ENCODE measurements around the gene IPCEF1. TPM values are rescaled to one million over a fixed set of nuclear protein-coding genes. Genes with fewer than 3 reads are reported as not detected.

The IPCEF1 gene
- total RNA-seq, 1 experiment from 2014 or later, result 0.48 TPM

- H4K5ac ChIP-seq (ENCODE audit: insufficient read length, low read depth, low read length), result no peak overlapping the region
- H3K27ac ChIP-seq (ENCODE audit: insufficient read length, low read depth, low read length), result no peak overlapping the region
- H2BK12ac ChIP-seq (ENCODE audit: insufficient read length, low read depth, low read length), result no peak overlapping the region
- DNase-seq, result no peak
- H3K27ac Mint-ChIP-seq, result no peak overlapping the region
- no peak overlapping the region for H3K56ac ChIP-seq (ENCODE audit: insufficient read length, low read depth, low read length)
- no peak overlapping the region for H2BK120ac ChIP-seq (ENCODE audit: low read depth, low read length, poor library complexity, severe bottlenecking)
- H2BK15ac ChIP-seq (ENCODE audit: low read depth, low read length), result no peak overlapping the region
- peaks cover 14 to 18% of the 10 kb centered on the region in 2 experiments for H3K4me1 Mint-ChIP-seq
- no peaks in the 10 kb centered on the region for H3K23me2 ChIP-seq (ENCODE audit: insufficient read length, low read depth, low read length, poor library complexity, severe bottlenecking)
- H3K4me3 Mint-ChIP-seq, result no peak overlapping the region
- no peak overlapping the region for H2BK5ac ChIP-seq (ENCODE audit: insufficient read length, low read length)
- H2AFZ ChIP-seq (ENCODE audit: low read length), result no peak overlapping the region
- H4K20me1 ChIP-seq (ENCODE audit: control insufficient read depth, insufficient read depth, insufficient read length), result no peaks in the 10 kb centered on the region
- no peak overlapping the region for H2BK20ac ChIP-seq (ENCODE audit: low read depth, low read length, poor library complexity, severe bottlenecking)
- no peak overlapping the region for H3K18ac ChIP-seq (ENCODE audit: insufficient read length, low read depth, low read length)
- H3K9ac ChIP-seq (ENCODE audit: extremely low read depth, insufficient read length, low read length), result no peak overlapping the region
- peaks cover 5 to 7% of the 10 kb centered on the region in 2 experiments; a peak in 3 of 5 replicates for H3K9me3 Mint-ChIP-seq
- no peak overlapping the region for H3K14ac ChIP-seq (ENCODE audit: insufficient read depth, low read length)
- no peaks in the 10 kb centered on the region; the same call in 1 of the 2 replicates for H3K27me3 Mint-ChIP-seq (ENCODE audit: low read depth)
- H4K8ac ChIP-seq (replicated peaks; ENCODE audit: insufficient read length, low read depth, low read length), result no peak overlapping the region
- H3K4me1 ChIP-seq (ENCODE audit: insufficient read depth, low read length), result peaks cover 7% of the 10 kb centered on the region; the same call in 1 of the 2 replicates
- H3K9me3 ChIP-seq (ENCODE audit: control insufficient read depth, low read depth, low read length), result no peaks in the 10 kb centered on the region
- H3K4ac ChIP-seq (ENCODE audit: low read depth, low read length), result no peak overlapping the region
- no peak overlapping the region for H2AK5ac ChIP-seq (ENCODE audit: insufficient read length, low read length)
- no peaks in the 10 kb centered on the region for H3K79me2 ChIP-seq (ENCODE audit: insufficient read depth, low read length)
- no peaks in the 10 kb centered on the region for H3K79me1 ChIP-seq (ENCODE audit: insufficient read depth, low read depth, low read length, poor library complexity, severe bottlenecking)
- WGBS (ENCODE audit: extremely low coverage, insufficient read length, low lambda C conversion rate), result no CpG with 5 or more reads among the region's 6 CpGs
- H3K36me3 Mint-ChIP-seq (ENCODE audit: insufficient read depth in 1 of 3, low read depth in 3 of 3), result peaks cover 0 to 7% (median 1%) of the 10 kb centered on the region in 3 experiments; a peak in 3 of 7 replicates
- H3K23ac ChIP-seq (ENCODE audit: insufficient read length, low read depth, low read length), result no peak overlapping the region
- no peak overlapping the region for H3K4me2 ChIP-seq (ENCODE audit: insufficient read depth, insufficient read length, low read length)
- no peak overlapping the region for H4K91ac ChIP-seq (ENCODE audit: insufficient read length, low read depth, low read length)
- H3K27me3 ChIP-seq (ENCODE audit: insufficient read depth, low read length), result no peaks in the 10 kb centered on the region
- no peak overlapping the region for H3T11ph ChIP-seq (ENCODE audit: low read length)
- TF ChIP-seq, protein P1, sequence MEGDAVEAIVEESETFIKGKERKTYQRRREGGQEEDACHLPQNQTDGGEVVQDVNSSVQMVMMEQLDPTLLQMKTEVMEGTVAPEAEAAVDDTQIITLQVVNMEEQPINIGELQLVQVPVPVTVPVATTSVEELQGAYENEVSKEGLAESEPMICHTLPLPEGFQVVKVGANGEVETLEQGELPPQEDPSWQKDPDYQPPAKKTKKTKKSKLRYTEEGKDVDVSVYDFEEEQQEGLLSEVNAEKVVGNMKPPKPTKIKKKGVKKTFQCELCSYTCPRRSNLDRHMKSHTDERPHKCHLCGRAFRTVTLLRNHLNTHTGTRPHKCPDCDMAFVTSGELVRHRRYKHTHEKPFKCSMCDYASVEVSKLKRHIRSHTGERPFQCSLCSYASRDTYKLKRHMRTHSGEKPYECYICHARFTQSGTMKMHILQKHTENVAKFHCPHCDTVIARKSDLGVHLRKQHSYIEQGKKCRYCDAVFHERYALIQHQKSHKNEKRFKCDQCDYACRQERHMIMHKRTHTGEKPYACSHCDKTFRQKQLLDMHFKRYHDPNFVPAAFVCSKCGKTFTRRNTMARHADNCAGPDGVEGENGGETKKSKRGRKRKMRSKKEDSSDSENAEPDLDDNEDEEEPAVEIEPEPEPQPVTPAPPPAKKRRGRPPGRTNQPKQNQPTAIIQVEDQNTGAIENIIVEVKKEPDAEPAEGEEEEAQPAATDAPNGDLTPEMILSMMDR (conservative IDR thresholded peaks at IDR 0.05), result no peak
Measured at GRCh38 chr6:154347981-154348380, 8.6 kb downstream of the IPCEF1 start.

Data from H9 (cell line).